HCT116 (cell line): ENCODE results near the gene EEA1. TPM values are rescaled to one million over a fixed set of nuclear protein-coding genes. Genes with fewer than 3 reads are reported as not detected.

Experiments used
- ATAC-seq: fragments of 200-7000 bp; cut with Tn5 transposase; 2 replicates; pipeline ENCODE4 v1.9.1; 2020; ENCODE audit warnings: mild to moderate bottlenecking, moderate library complexity
- BruUV-seq: library from RNA; stranded (reverse); fragments of 400-500 nt; replicated peaks from 2 replicates; lab custom pipeline; 2021; lab: Mats Ljungman, UMichigan
- CTCF ChIA-PET: fragments of 300-600 bp; sonication (Branson Sonifier 250); formaldehyde crosslinking; loops from one replicate; lab custom pipeline; 2021; ENCODE audit warnings: antibody characterized with exemption; lab: Charles Lee
- POLR2A ChIA-PET: fragments of 300-600, 350-600 bp; sonication (Branson Sonifier 250); formaldehyde crosslinking; loops from one replicate; lab custom pipeline; 2021; ENCODE audit warnings: antibody characterized with exemption; lab: Charles Lee
- RAD21 ChIA-PET, 2 experiments: fragments of 300-600 bp; sonication (Branson Sonifier 250); formaldehyde crosslinking; loops; one replicate each; lab custom pipeline; 2023; ENCODE audit warnings: low total read pairs in 2 of 2; ENCODE audit not compliant: uncharacterized antibody in 2 of 2, unreplicated experiment in 2 of 2, low non-redundant PET in 1 of 2; lab: Charles Lee
- DNase-seq: peaks from one replicate; pipeline ENCODE4 v3.0.0-alpha.2; 2010; ENCODE audit warnings: low read depth, low spot score
- H2AFZ ChIP-seq: fragments of 200-600 bp; shearing (Covaris generic), sonication (generic); 2 replicates; pipeline ENCODE4 v1.6.1; 2017; ENCODE audit warnings: low read depth, mixed run types, mixed read lengths, antibody characterized with exemption, low read length; ENCODE audit not compliant: poor library complexity, severe bottlenecking
- H3K27ac ChIP-seq: 2 replicates; pipeline ENCODE4 v1.5.1; 2012; ENCODE audit warnings: low read depth, low read length
- H3K27me3 ChIP-seq: fragments of 200-600 bp; sonication (generic); 2 replicates; pipeline ENCODE4 v1.6.1; 2016; ENCODE audit warnings: mixed run types, low read length, mixed read lengths; ENCODE audit not compliant: insufficient read depth
- H3K36me3 ChIP-seq, 2 experiments: fragments of 200-500 bp in 1 of 2; fragments of 200-600 bp in 1 of 2; sonication (Bioruptor generic) in 1 of 2; sonication (generic) in 1 of 2; 2 replicates each; pipeline versions ENCODE4 v1.5.1 to v1.6.1; 2014 to 2016; ENCODE audit warnings: low read length in 2 of 2, inconsistent platforms in 1 of 2, mixed read lengths in 1 of 2, mixed run types in 1 of 2; ENCODE audit not compliant: insufficient read depth in 2 of 2, control insufficient read depth in 1 of 2
- H3K4me1 ChIP-seq, 2 experiments: fragments of 200-600 bp in 1 of 2; sonication (generic) in 1 of 2; 2 replicates each; pipeline versions ENCODE4 v1.5.1 to v1.6.1; 2012 to 2017; ENCODE audit warnings: low read length in 2 of 2, inconsistent platforms in 1 of 2, mild to moderate bottlenecking in 1 of 2, mixed read lengths in 1 of 2, mixed run types in 1 of 2, moderate library complexity in 1 of 2; ENCODE audit not compliant: insufficient read depth in 2 of 2, control insufficient read depth in 1 of 2
- H3K4me2 ChIP-seq: fragments of 200-600 bp; sonication (generic); 2 replicates; pipeline ENCODE4 v1.6.1; 2017; ENCODE audit warnings: mixed run types, low read length, mixed read lengths
- H3K4me3 ChIP-seq, 2 experiments: fragments of 200-600 bp in 1 of 2; sonication (generic) in 1 of 2; replicated peaks in 1 of 2; 2 replicates each; pipeline ENCODE4 v1.5.1; 2011 to 2016; ENCODE audit warnings: low read length in 2 of 2, control low read depth in 1 of 2, low read depth in 1 of 2, mild to moderate bottlenecking in 1 of 2, mixed read lengths in 1 of 2, mixed run types in 1 of 2
- H3K79me2 ChIP-seq: fragments of 200-600 bp; sonication (generic); 2 replicates; pipeline ENCODE4 v1.6.1; 2017; ENCODE audit warnings: mild to moderate bottlenecking, mixed run types, low read length, moderate library complexity, mixed read lengths; ENCODE audit not compliant: insufficient read depth
- H3K9ac ChIP-seq: fragments of 200-600 bp; sonication (generic); 2 replicates; pipeline ENCODE4 v1.6.1; 2016; ENCODE audit warnings: low read length, mixed read lengths
- H3K9me2 ChIP-seq: fragments of 200-600 bp; sonication (generic), shearing (Covaris generic); 2 replicates; pipeline ENCODE4 v1.6.1; 2017; ENCODE audit warnings: mixed run types, mild to moderate bottlenecking, moderate library complexity; ENCODE audit not compliant: insufficient read depth
- H3K9me3 ChIP-seq, 2 experiments: fragments of 200-500 bp in 1 of 2; fragments of 200-600 bp in 1 of 2; sonication (Bioruptor generic) in 1 of 2; sonication (generic) in 1 of 2; 2 replicates each; pipeline ENCODE4 v1.6.1; 2014 to 2017; ENCODE audit warnings: low read length in 2 of 2, mixed read lengths in 2 of 2, inconsistent platforms in 1 of 2, low read depth in 1 of 2, mild to moderate bottlenecking in 1 of 2, mixed run types in 1 of 2, moderate library complexity in 1 of 2; ENCODE audit not compliant: control insufficient read depth in 1 of 2, insufficient read depth in 1 of 2
- H4K20me1 ChIP-seq: fragments of 200-600 bp; sonication (generic), shearing (Covaris generic); 2 replicates; pipeline ENCODE4 v1.6.1; 2017; ENCODE audit warnings: mixed run types, mild to moderate bottlenecking, moderate library complexity; ENCODE audit not compliant: insufficient read depth
- CEBPB ChIP-seq: IDR thresholded peaks from 2 replicates; pipeline ENCODE4 v1.6.1; 2012; ENCODE audit warnings: low read depth
- EGR1 ChIP-seq: IDR thresholded peaks from 2 replicates; pipeline ENCODE4 v1.6.1; 2012; ENCODE audit warnings: low read depth
- ELF1 ChIP-seq: IDR thresholded peaks from 2 replicates; pipeline ENCODE4 v1.6.1; 2012; ENCODE audit warnings: low read depth, borderline replicate concordance
- EZH2 ChIP-seq: fragments of 200-600 bp; sonication (generic); IDR thresholded peaks from 2 replicates; pipeline ENCODE4 v1.6.1; 2017; ENCODE audit warnings: antibody characterized with exemption, mixed run types
- FOSL1 ChIP-seq: IDR thresholded peaks from 2 replicates; pipeline ENCODE4 v1.6.1; 2012; ENCODE audit warnings: low read depth
- JUND ChIP-seq: IDR thresholded peaks from 2 replicates; pipeline ENCODE4 v1.6.1; 2012
- MAX ChIP-seq: IDR thresholded peaks from 2 replicates; pipeline ENCODE4 v1.6.1; 2012
- SIN3A ChIP-seq: IDR thresholded peaks from 2 replicates; pipeline ENCODE4 v1.6.1; 2012; ENCODE audit warnings: low read depth
- TCF7L2 ChIP-seq: IDR thresholded peaks from 2 replicates; pipeline ENCODE4 v1.7.0; 2011; ENCODE audit warnings: borderline replicate concordance, inconsistent platforms; ENCODE audit not compliant: insufficient read depth, insufficient read length; ENCODE audit errors: extremely low read depth
- YY1 ChIP-seq: IDR thresholded peaks from 2 replicates; pipeline ENCODE4 v1.6.1; 2011; ENCODE audit warnings: low read length, low read depth, moderate library complexity, mild to moderate bottlenecking; ENCODE audit not compliant: insufficient replicate concordance; ENCODE audit errors: extremely low read depth
- ZNF274 ChIP-seq: fragments of 200-500 bp; sonication (Bioruptor generic); IDR thresholded peaks from 2 replicates; pipeline ENCODE4 v1.6.1; 2014; ENCODE audit warnings: mild to moderate bottlenecking, low read depth, low read length, inconsistent platforms
- intact Hi-C: fragments of 100-400 bp; cut with micrococcal nuclease; formaldehyde crosslinking; loops from 2 replicates; pipeline ENCODE4 v1.10.0; 2022
- total RNA-seq: library from RNA; stranded (reverse); gene quantifications from one replicate; pipeline ENCODE4 v1.2.1, GENCODE V29; 2021; ENCODE audit not compliant: unreplicated experiment
- TF ChIP-seq, protein P1 (sequence below): IDR thresholded peaks from 2 replicates; pipeline ENCODE4 v1.6.1; 2011; ENCODE audit warnings: mild to moderate bottlenecking, low read length, moderate library complexity; ENCODE audit not compliant: insufficient replicate concordance; ENCODE audit errors: extremely low read depth
- TF ChIP-seq, protein P2 (sequence below): IDR thresholded peaks from 2 replicates; pipeline ENCODE4 v1.6.1; 2012; ENCODE audit warnings: low read depth
- TF ChIP-seq, protein P3 (sequence below), 3 experiments: fragments of 200-600 bp in 1 of 3; sonication (generic) in 1 of 3; IDR thresholded peaks in 2 of 3; conservative IDR thresholded peaks in 1 of 3; 2 replicates each; pipeline ENCODE4 v1.5.1; 2012 to 2017; ENCODE audit warnings: low read depth in 2 of 3, low read length in 2 of 3, antibody characterized with exemption in 1 of 3, borderline replicate concordance in 1 of 3, control low read depth in 1 of 3, mild to moderate bottlenecking in 1 of 3, mixed read lengths in 1 of 3, mixed run types in 1 of 3, moderate library complexity in 1 of 3; ENCODE audit not compliant: insufficient read depth in 1 of 3

The EEA1 gene
- total RNA-seq, 1 experiment from 2014 or later: 13.8 TPM

GRCh38 chr12:92847368-92847767 lies 81.7 kb downstream of the EEA1 start:
- no peak overlapping the region for H2AFZ ChIP-seq
- no peaks in the 10 kb centered on the region for H3K36me3 ChIP-seq
- H3K4me2 ChIP-seq: no peak overlapping the region
- H3K27ac ChIP-seq: no peak overlapping the region
- H4K20me1 ChIP-seq: no peaks in the 10 kb centered on the region; the same call in 1 of the 2 replicates
- ChIA-PET RAD21 (no interaction called here), CTCF (interaction anchor here (0.8 kb wide), 1 partner anchor 20 kb away, joined by 3 read pairs; no protein-coding TSS in a partner anchor), POLR2A (no interaction called here)
- TF ChIP-seq CEBPB: no peak
- no peak for TF ChIP-seq ELF1
- no peak for TF ChIP-seq TCF7L2
- TF ChIP-seq, protein P1, sequence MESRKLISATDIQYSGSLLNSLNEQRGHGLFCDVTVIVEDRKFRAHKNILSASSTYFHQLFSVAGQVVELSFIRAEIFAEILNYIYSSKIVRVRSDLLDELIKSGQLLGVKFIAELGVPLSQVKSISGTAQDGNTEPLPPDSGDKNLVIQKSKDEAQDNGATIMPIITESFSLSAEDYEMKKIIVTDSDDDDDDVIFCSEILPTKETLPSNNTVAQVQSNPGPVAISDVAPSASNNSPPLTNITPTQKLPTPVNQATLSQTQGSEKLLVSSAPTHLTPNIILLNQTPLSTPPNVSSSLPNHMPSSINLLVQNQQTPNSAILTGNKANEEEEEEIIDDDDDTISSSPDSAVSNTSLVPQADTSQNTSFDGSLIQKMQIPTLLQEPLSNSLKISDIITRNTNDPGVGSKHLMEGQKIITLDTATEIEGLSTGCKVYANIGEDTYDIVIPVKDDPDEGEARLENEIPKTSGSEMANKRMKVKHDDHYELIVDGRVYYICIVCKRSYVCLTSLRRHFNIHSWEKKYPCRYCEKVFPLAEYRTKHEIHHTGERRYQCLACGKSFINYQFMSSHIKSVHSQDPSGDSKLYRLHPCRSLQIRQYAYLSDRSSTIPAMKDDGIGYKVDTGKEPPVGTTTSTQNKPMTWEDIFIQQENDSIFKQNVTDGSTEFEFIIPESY: no peak
- TF ChIP-seq EZH2: no peak
- no peak for TF ChIP-seq EGR1
- no peak for TF ChIP-seq ZNF274
- no peak for TF ChIP-seq SIN3A
- no peak for TF ChIP-seq YY1
- TF ChIP-seq JUND: no peak
- TF ChIP-seq MAX: no peak
- no peak for TF ChIP-seq FOSL1
- TF ChIP-seq, protein P2, sequence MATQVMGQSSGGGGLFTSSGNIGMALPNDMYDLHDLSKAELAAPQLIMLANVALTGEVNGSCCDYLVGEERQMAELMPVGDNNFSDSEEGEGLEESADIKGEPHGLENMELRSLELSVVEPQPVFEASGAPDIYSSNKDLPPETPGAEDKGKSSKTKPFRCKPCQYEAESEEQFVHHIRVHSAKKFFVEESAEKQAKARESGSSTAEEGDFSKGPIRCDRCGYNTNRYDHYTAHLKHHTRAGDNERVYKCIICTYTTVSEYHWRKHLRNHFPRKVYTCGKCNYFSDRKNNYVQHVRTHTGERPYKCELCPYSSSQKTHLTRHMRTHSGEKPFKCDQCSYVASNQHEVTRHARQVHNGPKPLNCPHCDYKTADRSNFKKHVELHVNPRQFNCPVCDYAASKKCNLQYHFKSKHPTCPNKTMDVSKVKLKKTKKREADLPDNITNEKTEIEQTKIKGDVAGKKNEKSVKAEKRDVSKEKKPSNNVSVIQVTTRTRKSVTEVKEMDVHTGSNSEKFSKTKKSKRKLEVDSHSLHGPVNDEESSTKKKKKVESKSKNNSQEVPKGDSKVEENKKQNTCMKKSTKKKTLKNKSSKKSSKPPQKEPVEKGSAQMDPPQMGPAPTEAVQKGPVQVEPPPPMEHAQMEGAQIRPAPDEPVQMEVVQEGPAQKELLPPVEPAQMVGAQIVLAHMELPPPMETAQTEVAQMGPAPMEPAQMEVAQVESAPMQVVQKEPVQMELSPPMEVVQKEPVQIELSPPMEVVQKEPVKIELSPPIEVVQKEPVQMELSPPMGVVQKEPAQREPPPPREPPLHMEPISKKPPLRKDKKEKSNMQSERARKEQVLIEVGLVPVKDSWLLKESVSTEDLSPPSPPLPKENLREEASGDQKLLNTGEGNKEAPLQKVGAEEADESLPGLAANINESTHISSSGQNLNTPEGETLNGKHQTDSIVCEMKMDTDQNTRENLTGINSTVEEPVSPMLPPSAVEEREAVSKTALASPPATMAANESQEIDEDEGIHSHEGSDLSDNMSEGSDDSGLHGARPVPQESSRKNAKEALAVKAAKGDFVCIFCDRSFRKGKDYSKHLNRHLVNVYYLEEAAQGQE: no peak
- TF ChIP-seq, protein P3, sequence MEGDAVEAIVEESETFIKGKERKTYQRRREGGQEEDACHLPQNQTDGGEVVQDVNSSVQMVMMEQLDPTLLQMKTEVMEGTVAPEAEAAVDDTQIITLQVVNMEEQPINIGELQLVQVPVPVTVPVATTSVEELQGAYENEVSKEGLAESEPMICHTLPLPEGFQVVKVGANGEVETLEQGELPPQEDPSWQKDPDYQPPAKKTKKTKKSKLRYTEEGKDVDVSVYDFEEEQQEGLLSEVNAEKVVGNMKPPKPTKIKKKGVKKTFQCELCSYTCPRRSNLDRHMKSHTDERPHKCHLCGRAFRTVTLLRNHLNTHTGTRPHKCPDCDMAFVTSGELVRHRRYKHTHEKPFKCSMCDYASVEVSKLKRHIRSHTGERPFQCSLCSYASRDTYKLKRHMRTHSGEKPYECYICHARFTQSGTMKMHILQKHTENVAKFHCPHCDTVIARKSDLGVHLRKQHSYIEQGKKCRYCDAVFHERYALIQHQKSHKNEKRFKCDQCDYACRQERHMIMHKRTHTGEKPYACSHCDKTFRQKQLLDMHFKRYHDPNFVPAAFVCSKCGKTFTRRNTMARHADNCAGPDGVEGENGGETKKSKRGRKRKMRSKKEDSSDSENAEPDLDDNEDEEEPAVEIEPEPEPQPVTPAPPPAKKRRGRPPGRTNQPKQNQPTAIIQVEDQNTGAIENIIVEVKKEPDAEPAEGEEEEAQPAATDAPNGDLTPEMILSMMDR (IDR thresholded peaks at IDR 0.05 in 2 of 3, conservative IDR thresholded peaks at IDR 0.05 in 1 of 3; ENCODE audit: borderline replicate concordance in 1 of 3, insufficient read depth in 1 of 3, low read depth in 2 of 3, low read length in 2 of 3): no peak
- H3K9me3 ChIP-seq: no peaks in the 10 kb centered on the region
- no peak for DNase-seq
- H3K9ac ChIP-seq: no peak overlapping the region
- ATAC-seq: no peak
- H3K79me2 ChIP-seq: no peaks in the 10 kb centered on the region
- H3K4me1 ChIP-seq: no peaks in the 10 kb centered on the region
- intact Hi-C loops: no loop called here
- H3K27me3 ChIP-seq: no peaks in the 10 kb centered on the region
- no peak overlapping the region for H3K4me3 ChIP-seq
- no peaks in the 10 kb centered on the region; the same call in 1 of the 2 replicates for H3K9me2 ChIP-seq
- BruUV-seq: no TSS peak
